GM21737 (cell line): ENCODE results near the gene GNB1.
"Not testable (repeated sequence)": the region's sequence is repeated elsewhere in the genome, so short reads cannot be mapped to it uniquely, and the experiment has no call there.

Source experiments
- ATAC-seq: cut with Tn5 transposase; IDR thresholded peaks from one replicate; pipeline ENCODE4 v1.9.1; 2021; ENCODE audit warnings: mild to moderate bottlenecking, moderate library complexity; ENCODE audit not compliant: unreplicated experiment

The GNB1 gene

DNA sequence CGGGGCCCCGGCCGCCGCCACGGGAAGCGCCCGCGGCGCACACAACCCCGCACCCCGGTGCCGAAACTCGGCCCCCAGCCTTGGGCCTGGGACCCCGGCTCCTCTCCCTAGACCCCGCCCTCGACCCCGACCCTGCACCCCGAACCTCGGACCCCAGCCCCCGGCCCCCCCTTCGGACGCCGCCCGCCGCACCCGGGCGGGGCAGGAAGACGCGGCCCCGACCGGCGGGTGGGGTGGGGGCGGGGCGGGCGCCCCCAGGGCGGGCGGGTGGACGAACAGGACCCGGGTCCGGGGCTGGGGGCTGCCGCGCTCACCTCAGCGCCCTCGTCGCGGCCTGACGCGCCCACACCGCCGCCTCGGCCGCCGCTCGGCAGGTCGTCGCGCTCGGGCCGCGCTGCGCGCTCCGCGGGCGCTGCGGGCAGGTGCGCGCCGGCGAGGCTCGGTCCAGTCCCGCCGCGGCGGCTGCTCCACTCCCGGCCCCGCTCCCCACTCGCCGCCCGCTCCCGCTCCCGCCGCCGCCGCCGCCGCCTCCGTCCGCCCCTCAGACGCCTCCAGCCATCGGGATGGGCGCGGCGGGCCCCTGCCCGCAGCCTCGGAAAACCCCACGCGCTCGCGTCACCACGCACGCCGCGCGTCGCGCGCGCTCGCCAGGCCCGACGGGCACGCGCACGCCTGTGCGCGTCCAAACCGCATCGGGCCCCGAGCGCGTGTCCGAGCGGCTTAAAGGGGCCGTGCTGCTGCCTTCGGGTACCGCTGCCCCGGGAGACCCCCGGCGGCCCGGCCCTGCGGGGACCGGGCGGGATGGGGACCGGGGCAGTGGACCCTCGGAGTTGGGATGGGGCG is at the start of gene GNB1:
GNB1 (minus strand) TSS at position 582 of the 843 bp plus-strand sequence. CDS start 65,634 bp downstream, outside the sequence.
- peak; percentile 56 for ATAC-seq

DNA sequence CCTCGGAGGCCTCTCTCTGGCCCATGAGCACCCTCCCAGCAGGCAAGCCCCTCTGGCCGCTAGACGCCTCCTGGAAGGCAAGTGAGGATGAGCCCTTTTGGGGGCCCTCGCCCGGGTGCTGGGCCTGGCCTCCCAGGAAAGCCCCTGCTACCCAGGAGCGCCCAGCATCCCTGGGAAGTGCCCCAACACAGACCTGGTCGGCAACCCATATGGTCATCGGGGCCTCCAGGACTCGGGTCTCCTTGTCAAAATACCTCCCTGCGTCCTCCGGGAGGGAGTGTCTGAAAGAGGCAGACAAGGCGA is 49.2 kb upstream of the GNB1 start:
- no peak for ATAC-seq

DNA sequence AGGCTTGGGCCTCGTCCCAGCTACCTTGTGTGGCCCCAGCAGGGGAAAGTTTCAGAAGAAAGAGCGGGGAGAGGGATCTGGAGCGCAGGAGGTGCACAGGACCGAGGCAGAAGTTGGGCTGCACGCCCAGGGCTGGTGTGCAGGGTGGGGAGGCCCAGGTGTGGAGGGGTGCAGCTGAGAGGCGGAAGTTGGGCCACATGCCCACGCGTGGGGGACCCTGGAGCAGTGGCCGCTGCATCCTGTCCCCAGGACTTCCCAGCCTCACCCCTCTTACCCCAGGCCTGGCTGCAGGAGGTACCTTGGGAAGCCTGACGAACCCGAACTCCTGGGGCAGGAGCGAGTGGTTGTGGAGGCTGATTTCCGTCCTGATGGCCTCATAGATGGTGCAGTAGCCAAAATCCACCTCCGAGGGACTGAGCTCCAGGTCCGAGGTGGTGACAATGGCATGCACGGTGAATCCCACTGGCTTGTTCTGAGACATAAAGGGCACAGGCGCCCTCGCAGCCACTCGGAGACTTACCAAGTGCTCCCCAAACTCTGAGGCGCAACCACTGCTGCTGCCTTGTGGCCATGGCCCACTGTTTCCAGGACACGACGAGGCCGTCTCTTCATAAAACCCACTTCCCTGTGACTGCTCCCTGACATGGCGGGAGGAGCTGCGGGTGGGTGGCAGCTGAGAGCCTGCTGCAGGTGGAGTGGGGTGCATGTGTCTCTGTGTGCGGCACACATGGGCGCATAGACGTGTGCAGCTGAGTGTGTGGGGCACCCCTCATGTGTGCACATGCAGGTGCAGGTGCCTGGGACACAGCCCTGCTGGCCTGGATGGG is 48.6 kb upstream of the GNB1 start:
- ATAC-seq: no peak

DNA sequence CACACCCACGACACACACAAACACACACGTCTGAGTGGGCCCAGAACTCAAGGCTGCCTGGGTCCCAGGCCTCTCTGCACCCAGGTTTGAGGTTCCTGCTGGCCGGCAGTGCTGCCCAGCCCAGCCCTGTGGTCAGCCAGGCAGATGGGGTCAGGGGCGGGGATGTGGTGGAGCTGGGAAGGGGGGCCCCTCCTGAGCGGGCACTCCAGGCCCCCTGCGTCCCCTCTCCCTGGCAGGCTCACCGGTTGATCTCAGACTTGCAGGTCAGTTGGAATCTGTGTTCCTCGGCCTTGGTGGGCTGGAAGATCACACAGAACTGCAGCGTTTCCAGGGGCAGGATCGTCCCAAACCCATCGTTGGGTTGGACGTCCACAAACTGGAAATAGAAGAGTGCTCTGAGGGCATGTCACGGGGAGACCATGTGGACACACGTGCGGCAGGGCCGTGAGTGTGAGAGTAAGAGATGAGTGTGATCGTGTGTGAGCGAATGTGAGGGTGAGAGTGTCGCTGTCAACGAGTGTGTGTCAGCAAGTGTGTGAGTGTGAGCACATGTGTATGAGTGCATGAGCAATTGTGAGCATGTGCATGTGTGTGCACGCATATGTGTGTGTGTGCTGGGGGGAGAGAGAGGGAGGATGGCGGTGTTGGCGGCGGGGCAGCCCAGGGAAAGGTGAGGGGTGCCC is 47.9 kb upstream of the GNB1 start:
- no peak for ATAC-seq

DNA sequence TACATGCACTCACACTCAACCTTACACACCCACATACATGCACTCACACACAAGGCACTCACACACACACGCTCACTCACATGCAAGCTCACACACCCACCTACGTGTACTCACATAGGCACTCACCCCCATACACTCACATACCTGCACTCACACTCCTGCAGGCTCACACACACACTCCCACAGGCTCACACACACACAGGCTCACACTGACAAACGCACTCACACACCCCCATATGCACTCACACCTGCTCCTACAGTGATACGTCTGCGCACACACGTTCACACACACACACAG is 47.3 kb upstream of the GNB1 start:
- no peak for ATAC-seq

DNA sequence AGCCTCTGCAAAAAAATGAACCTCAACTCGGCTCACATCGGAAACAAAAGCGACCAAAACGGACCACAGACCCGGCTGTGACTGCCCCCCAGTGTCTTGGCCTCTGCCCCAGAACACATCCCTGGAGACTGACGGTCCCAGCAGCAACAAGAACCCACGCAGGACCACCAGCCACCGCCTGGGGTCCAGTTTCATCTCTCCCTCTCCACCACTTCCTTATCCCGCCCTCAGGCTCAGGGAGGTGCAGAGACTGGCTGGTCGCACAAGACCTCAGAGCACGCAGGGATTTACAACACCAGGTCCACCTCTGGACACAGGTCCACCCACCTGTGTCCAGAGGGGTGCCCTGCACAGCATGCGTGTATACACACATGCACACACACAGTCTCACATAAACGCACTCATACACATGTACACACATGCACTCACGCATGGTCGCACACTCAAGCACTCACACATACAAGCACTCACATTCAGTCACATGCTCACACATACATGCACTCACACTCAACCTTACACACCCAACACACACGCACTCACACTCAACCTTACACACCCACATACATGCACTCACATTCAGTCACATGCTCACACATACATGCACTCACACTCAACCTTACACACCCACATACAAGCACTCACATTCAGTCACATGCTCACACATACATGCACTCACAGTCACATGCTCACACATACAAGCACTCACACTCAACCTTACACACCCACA is 46.8 kb upstream of the GNB1 start:
- no peak for ATAC-seq

DNA sequence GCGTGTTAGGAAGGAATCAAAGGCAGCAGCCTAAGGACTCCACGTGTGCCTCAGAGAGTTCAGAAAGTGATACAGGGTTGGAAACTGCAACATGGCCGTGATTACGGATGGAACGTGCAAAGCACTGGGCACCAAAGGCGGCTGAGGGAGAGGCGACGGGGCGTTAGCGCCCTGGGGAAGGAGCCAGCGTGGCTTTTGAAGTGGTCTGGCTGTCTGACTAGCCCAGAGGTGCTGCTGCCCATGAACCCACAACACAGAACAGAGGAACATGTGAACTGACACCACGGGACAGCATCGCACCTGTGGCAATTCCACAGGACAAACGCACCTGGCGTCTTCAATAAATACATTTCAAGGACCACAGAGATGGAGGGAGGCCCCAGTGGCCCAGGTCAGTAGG is 46.2 kb upstream of the GNB1 start:
- no peak for ATAC-seq

DNA sequence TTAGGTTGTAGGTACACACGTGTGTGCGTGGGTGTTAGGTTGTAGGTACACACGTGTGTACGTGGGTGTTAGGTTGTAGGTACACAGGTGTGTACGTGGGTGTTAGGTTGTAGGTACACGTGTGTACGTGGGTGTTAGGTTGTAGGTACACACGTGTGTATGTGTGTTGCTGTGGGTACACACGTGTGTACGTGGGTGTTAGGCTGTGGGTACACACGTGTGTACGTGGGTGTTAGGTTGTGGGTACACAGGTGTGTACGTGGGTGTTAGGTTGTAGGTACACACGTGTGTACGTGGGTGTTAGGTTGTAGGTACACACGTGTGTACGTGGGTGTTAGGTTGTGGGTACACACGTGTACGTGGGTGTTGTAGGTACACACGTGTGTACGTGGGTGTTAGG is 44.0 kb upstream of the GNB1 start:
- not testable (repeated sequence) for ATAC-seq

DNA sequence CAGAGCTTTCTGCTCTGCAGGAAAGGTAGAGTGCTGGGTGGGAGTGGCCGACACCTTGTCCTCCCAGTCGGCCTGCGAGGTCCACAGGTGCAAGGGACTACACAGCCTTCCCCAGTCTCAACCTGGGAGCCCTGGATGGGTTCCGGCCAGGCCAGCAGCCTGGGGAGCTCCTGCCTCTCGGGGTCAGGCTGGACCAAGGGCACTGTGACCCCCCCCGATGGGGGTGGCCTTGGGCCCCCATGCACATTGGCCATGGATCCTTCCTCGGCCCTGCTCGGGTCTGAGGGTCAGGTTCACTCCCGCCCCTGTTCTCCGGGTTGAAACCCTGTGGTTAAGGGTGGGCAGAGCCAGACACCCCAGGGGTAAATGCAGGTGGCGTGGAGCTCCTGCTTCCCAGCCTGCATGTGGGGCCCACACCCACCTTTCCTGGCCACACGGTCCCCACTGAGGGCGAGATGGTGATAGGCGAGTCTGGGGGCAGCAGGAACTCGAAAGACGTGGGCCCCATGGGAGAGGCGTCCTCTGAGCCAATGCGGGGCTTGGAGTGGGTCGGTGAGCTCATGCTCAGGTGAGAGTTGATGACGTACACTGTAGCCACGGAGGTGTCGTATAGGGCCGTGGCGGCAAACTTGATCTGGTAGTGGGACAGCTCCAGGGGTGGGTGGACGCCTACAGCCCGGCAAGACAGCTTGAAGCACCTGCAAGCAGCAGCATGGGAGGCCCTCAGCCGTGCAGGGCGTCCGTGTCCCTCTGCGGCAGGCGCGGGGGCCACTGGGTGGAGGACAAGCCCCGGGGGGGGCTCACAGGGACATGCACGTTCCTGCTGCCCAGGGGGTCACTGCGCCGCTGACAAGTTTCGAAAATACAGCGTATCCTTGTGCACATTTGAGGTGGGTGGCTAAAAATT is 39.0 kb upstream of the GNB1 start:
- no peak for ATAC-seq

DNA sequence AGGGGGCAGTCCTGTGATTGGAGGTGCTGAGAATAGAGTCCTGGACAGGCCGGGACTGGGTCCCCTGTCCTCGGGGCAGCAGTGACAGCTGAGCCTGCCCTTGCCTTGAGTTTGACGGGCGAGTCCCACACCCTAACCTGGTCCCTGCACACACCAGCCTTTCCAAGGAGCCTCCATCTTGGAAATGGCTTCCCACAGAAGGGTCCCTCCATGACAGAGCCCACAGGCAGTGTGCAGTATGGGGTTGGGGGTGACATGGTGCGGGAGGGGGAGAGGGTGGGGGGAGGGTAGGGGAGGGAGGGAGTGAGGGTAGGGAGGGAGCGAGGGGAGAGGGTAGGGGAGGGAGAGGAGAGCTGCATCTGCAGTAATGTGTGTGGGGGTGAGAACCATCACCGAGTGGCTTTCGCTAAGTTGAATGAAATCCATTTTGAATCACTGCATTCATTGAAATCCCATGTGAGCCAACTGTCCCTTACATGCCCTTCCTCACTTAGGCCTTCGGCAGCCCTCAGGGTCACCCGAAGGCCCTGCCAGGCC is 38.3 kb upstream of the GNB1 start:
- ATAC-seq: no peak

DNA sequence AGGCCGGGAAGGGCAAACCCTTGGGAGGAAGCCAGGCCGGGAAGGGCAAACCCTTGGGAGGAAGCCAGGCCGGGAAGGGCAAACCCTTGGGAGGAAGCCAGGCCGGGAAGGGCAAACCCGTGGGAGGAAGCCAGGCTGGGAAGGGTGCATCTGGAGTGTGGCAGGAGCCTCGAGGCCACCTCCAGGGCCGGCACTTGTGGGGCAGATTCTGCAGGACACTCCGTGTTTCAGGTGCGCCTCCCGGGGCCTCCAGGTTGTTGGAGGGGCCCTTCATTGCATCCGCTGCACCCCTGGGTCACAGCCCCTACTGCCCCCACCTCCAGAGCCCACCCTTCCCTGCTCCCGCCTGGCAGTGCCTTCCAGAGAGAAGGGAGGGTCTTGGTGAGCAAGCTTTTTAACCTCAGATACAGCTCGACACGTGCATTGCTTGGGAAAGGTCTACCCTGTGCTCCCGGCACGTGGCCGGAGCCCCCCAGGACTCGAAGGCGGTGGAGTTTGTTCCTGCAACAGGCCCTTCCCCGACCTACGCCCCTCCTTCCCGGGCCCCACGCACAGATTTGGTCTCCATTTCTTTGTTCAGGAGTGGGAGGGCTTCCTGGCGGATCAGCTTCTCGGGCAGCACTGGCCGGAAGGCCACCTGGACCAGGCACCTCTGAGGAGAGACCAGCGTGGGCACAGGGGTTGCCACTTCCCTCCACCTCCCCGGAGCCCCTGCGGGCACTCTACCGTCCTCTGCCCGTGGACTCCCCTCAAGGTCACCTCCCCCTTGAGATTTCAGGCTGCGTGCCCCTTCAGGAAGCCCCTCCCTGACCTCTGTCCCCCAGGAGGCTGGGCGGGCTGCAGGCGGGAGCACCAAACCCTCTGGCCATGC is 37.6 kb upstream of the GNB1 start:
- ATAC-seq: no peak

DNA sequence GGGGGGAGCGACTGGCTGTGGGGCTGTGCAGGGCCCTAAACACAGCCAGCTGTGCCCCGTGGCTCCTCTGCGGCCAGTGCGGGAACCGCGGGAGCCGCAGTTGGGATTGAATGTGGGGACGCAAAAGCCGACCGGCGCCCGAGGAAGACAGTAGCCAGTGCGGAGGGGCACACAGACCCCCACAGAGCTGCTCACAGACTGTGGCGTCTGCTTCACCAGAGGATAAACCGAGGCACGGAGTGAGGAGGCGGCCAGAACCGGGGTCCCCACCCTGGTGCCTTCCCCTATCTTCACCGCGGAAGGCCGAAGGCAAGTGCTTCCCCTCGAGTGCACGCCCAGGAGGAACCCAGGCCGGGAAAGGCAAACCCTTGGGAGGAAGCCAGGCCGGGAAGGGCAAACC is 36.9 kb upstream of the GNB1 start:
- no peak for ATAC-seq

DNA sequence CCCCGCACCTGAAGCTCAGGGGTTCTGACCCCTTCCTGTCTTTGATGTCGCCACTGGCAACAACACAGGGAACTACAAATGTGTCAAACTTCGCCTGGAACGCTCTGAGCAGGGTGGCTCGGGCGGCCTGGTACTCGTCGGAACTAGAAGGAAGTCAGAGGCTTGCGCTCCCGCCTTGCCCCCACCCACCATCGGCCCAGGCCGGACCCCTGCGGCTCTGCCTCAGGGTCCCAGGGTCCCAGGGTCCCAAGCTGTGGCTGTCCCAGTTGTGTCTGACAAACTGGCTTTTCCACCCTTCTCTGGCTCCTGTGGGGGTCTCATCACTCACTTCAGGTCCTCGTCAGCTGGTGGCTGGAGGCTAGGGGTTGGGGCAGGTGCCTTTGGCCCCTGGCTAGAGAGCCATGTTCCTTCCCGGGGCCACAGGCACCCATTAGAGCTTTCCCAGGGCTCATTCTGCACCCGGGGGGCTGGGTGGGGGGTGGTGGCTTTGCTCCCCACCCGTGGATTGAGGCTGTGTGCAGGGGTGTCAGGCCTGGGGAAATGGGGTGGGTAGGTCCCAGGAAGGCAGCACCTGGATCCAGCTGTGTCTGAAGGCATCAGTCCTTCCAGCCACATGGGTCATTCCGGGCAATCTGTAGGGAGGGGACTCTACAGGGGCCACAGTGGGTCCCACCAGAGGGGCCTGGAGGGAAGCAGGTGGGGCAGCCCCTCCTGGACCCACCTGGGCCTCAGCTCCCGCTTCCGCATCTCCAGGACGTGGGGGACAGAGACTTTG is 36.2 kb upstream of the GNB1 start:
- no peak for ATAC-seq

DNA sequence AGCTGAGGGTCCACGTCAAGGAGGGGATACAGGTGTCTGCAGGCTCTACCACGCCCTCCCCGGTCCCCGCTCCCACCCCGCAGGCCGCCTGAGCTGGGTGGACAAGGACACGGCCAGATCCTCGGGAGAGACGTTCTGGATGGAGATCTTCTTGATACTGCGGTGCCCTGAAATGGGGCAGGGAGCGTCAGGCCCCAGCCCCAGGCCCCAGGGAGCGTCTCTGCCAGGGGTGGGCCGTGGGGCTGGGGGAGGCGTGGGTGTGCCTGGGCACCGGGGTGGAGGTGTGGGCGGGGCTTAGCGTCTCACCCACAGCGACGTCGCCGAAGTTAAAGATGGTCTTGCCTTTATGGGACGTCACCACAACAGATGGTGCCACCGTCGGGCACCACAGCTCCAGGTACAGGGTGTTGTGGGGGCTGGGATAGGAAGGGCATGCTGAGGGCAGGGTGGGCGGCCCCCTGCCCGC is 35.5 kb upstream of the GNB1 start:
- no peak for ATAC-seq

DNA sequence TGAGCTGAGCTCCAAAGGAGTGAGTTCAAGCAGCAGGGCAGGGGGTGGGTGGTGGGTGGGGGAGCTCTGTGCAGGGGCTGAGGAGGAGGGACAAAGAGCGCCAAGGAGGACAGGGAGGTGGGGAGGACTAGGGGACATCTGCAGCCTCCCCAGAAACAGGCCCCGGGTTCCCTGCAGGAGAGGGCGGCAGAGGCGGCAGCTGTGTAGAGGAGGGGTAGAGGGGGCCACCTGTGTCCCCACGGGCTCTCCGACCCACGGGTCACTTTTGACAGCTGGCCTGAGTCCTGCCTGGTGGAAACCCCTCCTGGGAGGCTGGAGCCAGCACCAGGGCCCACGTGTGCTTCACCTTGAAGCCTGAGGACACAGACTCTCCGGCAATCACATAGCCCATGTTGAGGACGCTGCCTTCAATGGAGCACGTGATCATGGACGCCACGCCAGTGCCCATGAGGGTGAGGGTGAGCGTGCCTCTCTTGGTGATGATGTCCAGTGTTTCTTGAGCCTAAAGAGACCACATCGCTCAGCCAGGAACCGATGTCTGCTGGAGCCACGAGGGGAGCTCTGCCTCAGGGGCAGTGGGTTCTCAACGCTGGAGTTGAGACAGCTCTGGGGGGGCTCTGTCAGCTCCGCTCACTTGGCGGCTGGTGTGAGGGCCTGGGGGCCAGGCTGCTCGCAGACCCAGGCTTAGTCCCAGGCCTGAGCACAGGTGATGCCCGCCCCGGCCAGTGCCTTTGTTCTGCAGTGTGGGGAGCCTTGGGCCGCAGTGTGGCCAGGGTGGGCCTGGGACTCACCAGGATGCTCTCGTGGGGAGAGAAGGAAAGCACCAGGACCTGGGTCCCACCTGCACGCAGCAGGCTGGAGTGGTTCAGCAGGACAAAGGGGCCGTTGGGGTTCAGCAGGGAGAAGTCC is 34.8 kb upstream of the GNB1 start:
- ATAC-seq: no peak

DNA sequence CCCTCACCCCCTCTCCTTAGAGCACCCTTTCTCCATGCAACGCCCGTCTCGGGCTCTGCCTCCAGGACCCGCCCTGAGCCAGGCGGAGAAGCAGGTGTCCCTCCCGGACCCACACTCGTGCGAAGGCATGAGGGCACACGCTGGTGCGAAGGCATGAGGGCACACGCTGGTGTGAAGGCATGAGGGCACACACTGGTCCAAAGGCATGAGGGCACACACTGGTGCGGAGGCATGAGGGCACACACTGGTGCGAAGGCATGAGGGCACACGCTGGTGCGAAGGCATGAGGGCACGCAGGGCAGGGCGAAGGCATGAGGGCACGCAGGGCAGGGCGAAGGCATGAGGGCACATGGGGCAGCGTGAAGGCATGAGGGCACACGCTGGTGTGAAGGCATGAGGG is 34.0 kb upstream of the GNB1 start:
- no peak for ATAC-seq

DNA sequence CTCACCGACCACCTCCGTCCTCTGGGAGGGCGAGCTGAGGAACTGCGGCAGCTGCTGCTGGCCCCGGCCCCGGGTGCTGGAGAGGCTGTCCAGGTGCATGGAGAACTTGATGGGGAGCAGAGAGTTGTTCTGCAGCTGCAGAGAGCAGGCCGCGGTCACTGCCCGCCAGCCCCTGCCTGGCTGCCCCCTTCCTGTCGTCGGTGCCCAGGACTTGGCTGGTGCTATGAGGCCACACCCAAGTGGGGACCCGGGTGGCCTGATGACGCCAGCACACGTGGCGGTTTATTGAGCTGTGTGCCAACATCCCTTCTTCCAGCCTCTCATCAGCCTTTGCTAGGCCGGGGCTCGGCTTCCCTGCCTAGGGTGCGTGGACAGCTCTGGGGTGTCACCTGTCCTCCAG is 33.5 kb upstream of the GNB1 start:
- ATAC-seq: no peak
